SK-N-SH (cell line): Measurements from ENCODE around the gene TRMO. TPM values are rescaled to one million over a fixed set of nuclear protein-coding genes. Genes with fewer than 3 reads are reported as not detected.

Source experiments
- CTCF ChIA-PET: fragments of 300-600, 350-600 bp; formaldehyde crosslinking; extraction: SDS; loops from one replicate; lab custom pipeline; 2021; lab: Yijun Ruan, JAX
- POLR2A ChIA-PET: fragments of 350-600 bp; sonication (Branson Sonifier 250); formaldehyde crosslinking; extraction: SDS; loops from one replicate; lab custom pipeline; 2020; ENCODE audit warnings: antibody characterized with exemption, inconsistent platforms; lab: Yijun Ruan, JAX
- DNase-seq: peaks from one replicate; pipeline ENCODE4 v3.0.0; 2012
- H2AFZ ChIP-seq: fragments of 200-600 bp; sonication (generic); 2 replicates; pipeline ENCODE4 v1.8.1; 2016; ENCODE audit warnings: antibody characterized with exemption, mild to moderate bottlenecking, low read depth
- H3F3A ChIP-seq: fragments of 200-600 bp; sonication (generic); replicated peaks from 2 replicates; pipeline ENCODE3; 2016; ENCODE audit warnings: antibody characterized with exemption, mild to moderate bottlenecking; ENCODE audit not compliant: insufficient read depth
- H3K27ac ChIP-seq, 2 experiments: fragments of 200-500 bp in 1 of 2; fragments of 200-600 bp in 1 of 2; sonication (Bioruptor generic) in 1 of 2; sonication (generic), shearing (Covaris generic) in 1 of 2; 2 replicates each; pipeline versions ENCODE4 v1.5.1 to v1.6.1; 2014 to 2016; ENCODE audit warnings: low read depth in 2 of 2, inconsistent platforms in 1 of 2, low read length in 1 of 2, mild to moderate bottlenecking in 1 of 2, mixed read lengths in 1 of 2
- H3K27me3 ChIP-seq: fragments of 200-600 bp; sonication (generic), shearing (Covaris generic); 2 replicates; pipeline ENCODE4 v1.6.1; 2016; ENCODE audit warnings: mixed run types; ENCODE audit not compliant: insufficient read depth
- H3K36me3 ChIP-seq, 2 experiments: fragments of 200-500 bp in 1 of 2; fragments of 200-600 bp in 1 of 2; sonication (Bioruptor generic) in 1 of 2; sonication (generic) in 1 of 2; replicated peaks in 1 of 2; 2 replicates each; pipeline versions ENCODE3 to v1.5.1; 2014 to 2016; ENCODE audit warnings: low read length in 1 of 2, mild to moderate bottlenecking in 1 of 2; ENCODE audit not compliant: insufficient read depth in 2 of 2, control insufficient read depth in 1 of 2
- H3K4me1 ChIP-seq, 2 experiments: fragments of 200-500 bp in 1 of 2; fragments of 200-600 bp in 1 of 2; sonication (Bioruptor generic) in 1 of 2; sonication (generic), shearing (Covaris generic) in 1 of 2; 2 replicates each; pipeline versions ENCODE4 v1.5.1 to v1.6.1; 2014 to 2016; ENCODE audit warnings: low read depth in 1 of 2, low read length in 1 of 2, mixed run types in 1 of 2; ENCODE audit not compliant: insufficient read depth in 2 of 2, control insufficient read depth in 1 of 2
- H3K4me2 ChIP-seq: fragments of 200-600 bp; sonication (generic), shearing (Covaris generic); 2 replicates; pipeline ENCODE4 v1.6.1; 2017; ENCODE audit warnings: mixed run types
- H3K4me3 ChIP-seq, 2 experiments: fragments of 200-500 bp in 1 of 2; fragments of 200-600 bp in 1 of 2; sonication (Bioruptor generic) in 1 of 2; sonication (generic), shearing (Covaris generic) in 1 of 2; 2 replicates each; pipeline versions ENCODE4 v1.5.1 to v1.8.1; 2014 to 2016; ENCODE audit warnings: low read depth in 2 of 2, inconsistent platforms in 1 of 2, low read length in 1 of 2, mild to moderate bottlenecking in 1 of 2, mixed read lengths in 1 of 2, moderate library complexity in 1 of 2
- H3K79me2 ChIP-seq: fragments of 200-600 bp; sonication (generic); 2 replicates; pipeline ENCODE4 v1.8.1; 2017; ENCODE audit warnings: mild to moderate bottlenecking; ENCODE audit not compliant: insufficient read depth
- H3K9ac ChIP-seq: fragments of 200-600 bp; sonication (generic); 2 replicates; pipeline ENCODE4 v1.6.1; 2017; ENCODE audit warnings: mixed run types
- H3K9me2 ChIP-seq: fragments of 200-600 bp; sonication (generic); 2 replicates; pipeline ENCODE4 v1.6.1; 2017; ENCODE audit warnings: mixed run types
- H3K9me3 ChIP-seq: fragments of 200-600 bp; sonication (generic); 2 replicates; pipeline ENCODE4 v1.6.1; 2017; ENCODE audit warnings: mixed run types, mild to moderate bottlenecking, moderate library complexity
- H4K20me1 ChIP-seq: fragments of 200-600 bp; sonication (generic); 2 replicates; pipeline ENCODE4 v1.6.1; 2017; ENCODE audit warnings: mild to moderate bottlenecking, mixed run types; ENCODE audit not compliant: insufficient read depth
- CHD2 ChIP-seq: fragments of 150-350 bp; IDR thresholded peaks from 2 replicates; pipeline ENCODE4 v1.6.1; 2018; ENCODE audit warnings: low read length; ENCODE audit not compliant: partially characterized antibody
- ELF1 ChIP-seq: IDR thresholded peaks from 2 replicates; pipeline ENCODE4 v1.4.0; 2012
- FOSL2 ChIP-seq: IDR thresholded peaks from 2 replicates; pipeline ENCODE4 v1.4.0; 2012; ENCODE audit warnings: low read depth, mild to moderate bottlenecking, moderate library complexity, borderline replicate concordance
- FOXJ3 ChIP-seq: sonication (generic); formaldehyde crosslinking; IDR thresholded peaks from 2 replicates; pipeline ENCODE4 v1.5.1; 2020; ENCODE audit warnings: mild to moderate bottlenecking, missing genetic modification reagents
- FOXM1 ChIP-seq: IDR thresholded peaks from 2 replicates; pipeline ENCODE4 v1.4.0; 2012; ENCODE audit warnings: low read depth, mild to moderate bottlenecking
- GATA2 ChIP-seq: sonication (generic); formaldehyde crosslinking; IDR thresholded peaks from 2 replicates; pipeline ENCODE4 v1.5.0; 2020; ENCODE audit warnings: mild to moderate bottlenecking, missing genetic modification reagents
- JUND ChIP-seq: IDR thresholded peaks from 2 replicates; pipeline ENCODE4 v1.4.0; 2012
- MEF2A ChIP-seq: IDR thresholded peaks from 2 replicates; pipeline ENCODE4 v1.4.0; 2012; ENCODE audit warnings: low read depth, borderline replicate concordance
- MXI1 ChIP-seq: IDR thresholded peaks from 2 replicates; pipeline ENCODE4 v1.6.1; 2012; ENCODE audit warnings: mild to moderate bottlenecking, low read depth, low read length, improper control_type of control experiment
- POLR2AphosphoS5 ChIP-seq: IDR thresholded peaks from 2 replicates; pipeline ENCODE4 v1.6.1; 2012; ENCODE audit warnings: low read depth, low read length
- RFX5 ChIP-seq: IDR thresholded peaks from 2 replicates; pipeline ENCODE4 v1.6.1; 2012; ENCODE audit warnings: mild to moderate bottlenecking, improper control_type of control experiment, low read length
- SMC3 ChIP-seq: IDR thresholded peaks from 2 replicates; pipeline ENCODE4 v1.6.1; 2012; ENCODE audit warnings: low read depth, low read length, improper control_type of control experiment
- TCF12 ChIP-seq: IDR thresholded peaks from 2 replicates; pipeline ENCODE4 v1.4.0; 2012
- YY1 ChIP-seq: IDR thresholded peaks from 2 replicates; pipeline ENCODE4 v1.4.0; 2012; ENCODE audit warnings: low read depth, mild to moderate bottlenecking
- WGBS: methylation state at CpG from one replicate; pipeline ENCODE4 v1.1.6; 2017; ENCODE audit warnings: low lambda C conversion rate; 5-methylcytosine and 5-hydroxymethylcytosine counted together
- polyA plus RNA-seq, 3 experiments: library from polyadenylated mRNA; depleted of rRNA; stranded (reverse); fragments of >200 nt; gene quantifications; 2 replicates each; pipeline ENCODE4 v1.2.3, GENCODE V29; 2012
- TF ChIP-seq, protein P1 (sequence below): IDR thresholded peaks from 2 replicates; pipeline ENCODE4 v1.4.0; 2012; ENCODE audit warnings: low read depth, borderline replicate concordance
- TF ChIP-seq, protein P2 (sequence below): IDR thresholded peaks from 2 replicates; pipeline ENCODE4 v1.4.0; 2012; ENCODE audit warnings: low read depth, borderline replicate concordance
- TF ChIP-seq, protein P3 (sequence below): fragments of 150-350 bp; IDR thresholded peaks from 2 replicates; pipeline ENCODE4 v1.6.1; 2016; ENCODE audit warnings: mild to moderate bottlenecking, low read depth, low read length
- TF ChIP-seq, protein P4 (sequence below): IDR thresholded peaks from 2 replicates; pipeline ENCODE4 v1.4.0; 2012; ENCODE audit warnings: low read depth
- TF ChIP-seq, protein P5 (sequence below): IDR thresholded peaks from 2 replicates; pipeline ENCODE4 v1.6.1; 2012; ENCODE audit warnings: mild to moderate bottlenecking, low read depth, low read length, moderate library complexity
- TF ChIP-seq, protein P6 (sequence below): fragments of 150-350 bp; IDR thresholded peaks from 2 replicates; pipeline ENCODE4 v1.6.1; 2017; ENCODE audit warnings: antibody characterized with exemption, low read length, low read depth, borderline replicate concordance

TRMO gene
- polyA plus RNA-seq, 1 of the 3 experiments (the other 2 are of a cell fraction), result 8.1 TPM

DNA sequence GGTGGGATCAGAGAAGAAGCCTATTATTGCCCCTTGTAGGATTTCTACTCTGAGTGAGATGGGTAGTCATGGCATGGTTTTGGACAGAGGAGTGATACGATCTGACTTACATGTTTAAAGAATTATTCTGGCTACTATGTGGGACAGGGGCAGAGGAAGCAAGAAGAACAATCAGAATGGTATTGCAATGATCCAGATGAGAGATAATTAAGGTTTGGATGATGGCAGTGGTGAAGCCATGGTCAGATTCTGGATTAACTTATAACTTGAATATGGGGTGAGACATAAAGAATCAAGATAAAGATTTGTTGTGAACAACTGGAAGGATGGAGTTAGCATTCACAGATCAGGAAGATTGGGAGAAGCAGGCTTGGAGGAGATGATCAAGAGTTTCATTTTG is 19.0 kb upstream of the TRMO start:
- Histone ChIP-seq H4K20me1 (no peaks in the 10 kb centered on the region), H3K4me2 (no peak overlapping the region), H2AFZ (no peak overlapping the region), H3K9ac (no peak overlapping the region), H3K4me1 (no peaks in the 10 kb centered on the region)
- DNase-seq, result no peak
- 0% methylated on average over 1 of the region's 1 CpG for WGBS
- TF ChIP-seq POLR2AphosphoS5 (no peak), FOXM1 (no peak), RFX5 (no peak), GATA2 (CRISPR knock-in tag) (no peak), MEF2A (no peak), SMC3 (no peak), MXI1 (no peak), YY1 (no peak), ELF1 (no peak), FOXJ3 (CRISPR knock-in tag) (no peak), JUND (no peak), TCF12 (no peak), CHD2 (no peak), FOSL2 (no peak)
- TF ChIP-seq, protein P1, sequence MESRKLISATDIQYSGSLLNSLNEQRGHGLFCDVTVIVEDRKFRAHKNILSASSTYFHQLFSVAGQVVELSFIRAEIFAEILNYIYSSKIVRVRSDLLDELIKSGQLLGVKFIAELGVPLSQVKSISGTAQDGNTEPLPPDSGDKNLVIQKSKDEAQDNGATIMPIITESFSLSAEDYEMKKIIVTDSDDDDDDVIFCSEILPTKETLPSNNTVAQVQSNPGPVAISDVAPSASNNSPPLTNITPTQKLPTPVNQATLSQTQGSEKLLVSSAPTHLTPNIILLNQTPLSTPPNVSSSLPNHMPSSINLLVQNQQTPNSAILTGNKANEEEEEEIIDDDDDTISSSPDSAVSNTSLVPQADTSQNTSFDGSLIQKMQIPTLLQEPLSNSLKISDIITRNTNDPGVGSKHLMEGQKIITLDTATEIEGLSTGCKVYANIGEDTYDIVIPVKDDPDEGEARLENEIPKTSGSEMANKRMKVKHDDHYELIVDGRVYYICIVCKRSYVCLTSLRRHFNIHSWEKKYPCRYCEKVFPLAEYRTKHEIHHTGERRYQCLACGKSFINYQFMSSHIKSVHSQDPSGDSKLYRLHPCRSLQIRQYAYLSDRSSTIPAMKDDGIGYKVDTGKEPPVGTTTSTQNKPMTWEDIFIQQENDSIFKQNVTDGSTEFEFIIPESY, result no peak
- TF ChIP-seq, protein P2, sequence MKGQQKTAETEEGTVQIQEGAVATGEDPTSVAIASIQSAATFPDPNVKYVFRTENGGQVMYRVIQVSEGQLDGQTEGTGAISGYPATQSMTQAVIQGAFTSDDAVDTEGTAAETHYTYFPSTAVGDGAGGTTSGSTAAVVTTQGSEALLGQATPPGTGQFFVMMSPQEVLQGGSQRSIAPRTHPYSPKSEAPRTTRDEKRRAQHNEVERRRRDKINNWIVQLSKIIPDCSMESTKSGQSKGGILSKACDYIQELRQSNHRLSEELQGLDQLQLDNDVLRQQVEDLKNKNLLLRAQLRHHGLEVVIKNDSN, result no peak
- TF ChIP-seq, protein P3, sequence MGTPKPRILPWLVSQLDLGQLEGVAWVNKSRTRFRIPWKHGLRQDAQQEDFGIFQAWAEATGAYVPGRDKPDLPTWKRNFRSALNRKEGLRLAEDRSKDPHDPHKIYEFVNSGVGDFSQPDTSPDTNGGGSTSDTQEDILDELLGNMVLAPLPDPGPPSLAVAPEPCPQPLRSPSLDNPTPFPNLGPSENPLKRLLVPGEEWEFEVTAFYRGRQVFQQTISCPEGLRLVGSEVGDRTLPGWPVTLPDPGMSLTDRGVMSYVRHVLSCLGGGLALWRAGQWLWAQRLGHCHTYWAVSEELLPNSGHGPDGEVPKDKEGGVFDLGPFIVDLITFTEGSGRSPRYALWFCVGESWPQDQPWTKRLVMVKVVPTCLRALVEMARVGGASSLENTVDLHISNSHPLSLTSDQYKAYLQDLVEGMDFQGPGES, result no peak
- TF ChIP-seq, protein P4, sequence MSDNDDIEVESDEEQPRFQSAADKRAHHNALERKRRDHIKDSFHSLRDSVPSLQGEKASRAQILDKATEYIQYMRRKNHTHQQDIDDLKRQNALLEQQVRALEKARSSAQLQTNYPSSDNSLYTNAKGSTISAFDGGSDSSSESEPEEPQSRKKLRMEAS, result no peak
- TF ChIP-seq, protein P5, sequence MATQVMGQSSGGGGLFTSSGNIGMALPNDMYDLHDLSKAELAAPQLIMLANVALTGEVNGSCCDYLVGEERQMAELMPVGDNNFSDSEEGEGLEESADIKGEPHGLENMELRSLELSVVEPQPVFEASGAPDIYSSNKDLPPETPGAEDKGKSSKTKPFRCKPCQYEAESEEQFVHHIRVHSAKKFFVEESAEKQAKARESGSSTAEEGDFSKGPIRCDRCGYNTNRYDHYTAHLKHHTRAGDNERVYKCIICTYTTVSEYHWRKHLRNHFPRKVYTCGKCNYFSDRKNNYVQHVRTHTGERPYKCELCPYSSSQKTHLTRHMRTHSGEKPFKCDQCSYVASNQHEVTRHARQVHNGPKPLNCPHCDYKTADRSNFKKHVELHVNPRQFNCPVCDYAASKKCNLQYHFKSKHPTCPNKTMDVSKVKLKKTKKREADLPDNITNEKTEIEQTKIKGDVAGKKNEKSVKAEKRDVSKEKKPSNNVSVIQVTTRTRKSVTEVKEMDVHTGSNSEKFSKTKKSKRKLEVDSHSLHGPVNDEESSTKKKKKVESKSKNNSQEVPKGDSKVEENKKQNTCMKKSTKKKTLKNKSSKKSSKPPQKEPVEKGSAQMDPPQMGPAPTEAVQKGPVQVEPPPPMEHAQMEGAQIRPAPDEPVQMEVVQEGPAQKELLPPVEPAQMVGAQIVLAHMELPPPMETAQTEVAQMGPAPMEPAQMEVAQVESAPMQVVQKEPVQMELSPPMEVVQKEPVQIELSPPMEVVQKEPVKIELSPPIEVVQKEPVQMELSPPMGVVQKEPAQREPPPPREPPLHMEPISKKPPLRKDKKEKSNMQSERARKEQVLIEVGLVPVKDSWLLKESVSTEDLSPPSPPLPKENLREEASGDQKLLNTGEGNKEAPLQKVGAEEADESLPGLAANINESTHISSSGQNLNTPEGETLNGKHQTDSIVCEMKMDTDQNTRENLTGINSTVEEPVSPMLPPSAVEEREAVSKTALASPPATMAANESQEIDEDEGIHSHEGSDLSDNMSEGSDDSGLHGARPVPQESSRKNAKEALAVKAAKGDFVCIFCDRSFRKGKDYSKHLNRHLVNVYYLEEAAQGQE, result no peak
- TF ChIP-seq, protein P6, sequence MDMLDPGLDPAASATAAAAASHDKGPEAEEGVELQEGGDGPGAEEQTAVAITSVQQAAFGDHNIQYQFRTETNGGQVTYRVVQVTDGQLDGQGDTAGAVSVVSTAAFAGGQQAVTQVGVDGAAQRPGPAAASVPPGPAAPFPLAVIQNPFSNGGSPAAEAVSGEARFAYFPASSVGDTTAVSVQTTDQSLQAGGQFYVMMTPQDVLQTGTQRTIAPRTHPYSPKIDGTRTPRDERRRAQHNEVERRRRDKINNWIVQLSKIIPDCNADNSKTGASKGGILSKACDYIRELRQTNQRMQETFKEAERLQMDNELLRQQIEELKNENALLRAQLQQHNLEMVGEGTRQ, result no peak
- TF ChIP-seq, all 33 proteins: peak for 0
- no peaks in the 10 kb centered on the region for H3K9me2 ChIP-seq
- no peaks in the 10 kb centered on the region for H3K36me3 ChIP-seq
- no peak overlapping the region for H3K27ac ChIP-seq
- no peaks in the 10 kb centered on the region for H3K9me3 ChIP-seq
- CTCF ChIA-PET, result interaction anchor here (4.7 kb wide), 1 partner anchor 18 kb away, joined by 27 read pairs; the partner anchor contains the start of gene TRMO
- H3K79me2 ChIP-seq, result no peaks in the 10 kb centered on the region
- H3K27me3 ChIP-seq, result peaks cover 11% of the 10 kb centered on the region; the same call in 1 of the 2 replicates
- H3K4me3 ChIP-seq, result no peak overlapping the region
- H3F3A ChIP-seq, result no peaks in the 10 kb centered on the region
- POLR2A ChIA-PET, result no interaction called here
